NCI-H1105 (cell line): Measurements from ENCODE around the gene SH3BGR.

Experiments used
- DNase-seq: peaks from one replicate; lab custom pipeline; 2025; lab: John Stamatoyannopoulos, UW

SH3BGR gene

DNA sequence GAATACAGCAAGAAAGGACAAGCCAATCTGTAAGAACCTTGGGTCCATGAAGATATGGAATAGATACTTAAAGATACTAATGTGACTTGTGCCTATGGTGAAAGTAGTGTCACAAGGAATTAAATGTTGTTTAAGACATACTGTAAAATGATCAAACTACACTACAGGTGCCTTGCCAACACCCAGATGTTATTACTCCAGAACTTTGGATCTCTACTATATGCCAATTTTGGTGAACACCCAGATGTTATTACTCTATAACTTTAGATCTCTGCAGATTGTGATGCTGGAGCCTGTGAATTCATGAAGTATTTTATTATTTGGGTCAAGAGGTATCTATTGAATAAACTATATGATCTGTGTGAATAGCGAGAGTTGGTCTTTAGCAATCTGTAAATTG lies 101.1 kb downstream of the SH3BGR start:
- DNase-seq = no peak

DNA sequence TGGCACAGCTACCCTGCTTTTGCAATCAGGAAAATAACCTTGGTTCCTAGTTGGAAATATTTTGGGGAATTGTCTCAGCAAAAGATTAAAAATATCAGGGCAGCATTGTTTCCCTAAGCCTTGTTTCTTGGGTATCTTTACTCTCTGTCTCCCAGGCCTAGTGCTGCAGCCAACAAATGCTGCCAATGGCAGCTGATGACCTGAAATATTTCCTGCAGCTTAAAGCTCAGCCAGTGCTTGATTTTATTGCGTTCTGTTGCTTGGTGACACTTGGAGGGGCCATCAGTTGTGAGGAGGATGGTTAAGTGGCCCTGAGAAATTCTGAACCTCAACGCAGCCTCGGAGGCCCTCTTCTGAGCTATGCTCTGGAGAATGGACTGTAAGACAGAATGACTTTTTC lies 101.6 kb downstream of the SH3BGR start:
- no peak for DNase-seq

DNA sequence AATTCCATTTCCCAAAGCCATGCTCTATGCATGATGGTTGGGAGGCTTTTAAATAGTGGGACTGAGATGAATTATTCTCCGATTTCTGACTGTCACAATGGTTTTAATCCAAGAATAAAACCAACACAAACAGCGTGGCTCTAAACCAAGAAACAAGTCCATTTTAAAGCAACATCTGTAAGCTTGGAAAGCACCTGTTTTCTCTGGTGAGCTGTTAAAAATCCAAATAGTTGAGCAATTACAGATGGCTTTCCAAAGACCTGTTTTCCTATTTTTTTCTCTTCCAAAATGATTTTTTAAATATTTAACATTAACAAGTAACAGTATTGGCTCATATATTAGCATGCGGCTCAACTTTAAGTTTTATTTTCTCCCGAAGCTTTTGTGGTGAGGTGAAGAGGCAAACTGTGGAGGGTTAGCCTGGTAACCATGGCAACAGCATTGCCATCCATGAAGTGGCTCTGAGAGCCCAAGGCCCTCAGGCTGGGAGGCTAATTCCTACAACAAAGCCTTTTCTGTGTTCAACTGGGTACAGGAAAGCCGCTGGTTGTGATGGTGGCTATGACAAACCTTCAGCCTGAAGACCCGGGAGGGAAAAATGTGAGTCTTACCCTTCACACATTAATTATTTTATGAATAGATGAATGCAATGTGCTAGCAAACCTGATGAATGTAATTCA lies 104.3 kb downstream of the SH3BGR start:
- peak; percentile 86 for DNase-seq

DNA sequence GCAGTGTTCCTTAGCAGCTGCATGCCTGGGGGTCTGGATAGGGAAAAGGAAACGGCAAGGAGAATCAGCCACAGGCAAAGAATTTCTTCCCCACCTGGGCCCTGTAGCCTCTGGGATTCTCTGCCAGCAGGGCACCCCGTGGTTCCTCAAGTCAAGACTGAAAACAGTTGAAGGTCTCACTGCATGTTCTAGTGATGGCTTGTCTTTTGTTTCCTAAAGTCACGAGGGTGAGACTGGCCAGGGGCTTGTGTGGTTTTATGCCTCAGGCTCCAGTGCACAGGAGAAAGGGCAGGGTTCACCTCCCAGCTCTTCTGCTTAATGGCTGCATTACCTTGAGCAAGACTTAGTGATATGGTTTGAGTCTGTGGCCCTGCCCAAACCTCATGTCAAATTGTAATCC lies 107.7 kb downstream of the SH3BGR start:
- no peak for DNase-seq

DNA sequence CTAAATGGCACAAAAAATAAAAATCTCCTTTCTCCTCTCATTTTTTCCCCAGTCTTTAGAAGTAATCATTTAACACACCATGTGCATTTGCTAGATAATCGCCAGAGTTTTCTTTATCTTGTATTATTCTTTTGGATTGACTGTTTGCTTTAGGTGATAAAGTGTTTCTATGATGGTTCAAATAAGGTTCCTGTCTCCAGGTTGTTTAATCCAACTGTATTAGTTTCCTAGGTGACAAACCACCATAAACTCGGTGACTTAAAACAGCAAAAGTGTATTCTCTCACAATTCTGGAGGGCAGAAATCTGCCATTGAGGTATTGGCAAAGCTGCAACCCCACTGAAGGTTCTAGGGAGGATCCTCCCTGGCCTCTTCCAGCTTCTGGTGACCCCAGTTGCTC lies 109.4 kb downstream of the SH3BGR start:
- DNase-seq = no peak

DNA sequence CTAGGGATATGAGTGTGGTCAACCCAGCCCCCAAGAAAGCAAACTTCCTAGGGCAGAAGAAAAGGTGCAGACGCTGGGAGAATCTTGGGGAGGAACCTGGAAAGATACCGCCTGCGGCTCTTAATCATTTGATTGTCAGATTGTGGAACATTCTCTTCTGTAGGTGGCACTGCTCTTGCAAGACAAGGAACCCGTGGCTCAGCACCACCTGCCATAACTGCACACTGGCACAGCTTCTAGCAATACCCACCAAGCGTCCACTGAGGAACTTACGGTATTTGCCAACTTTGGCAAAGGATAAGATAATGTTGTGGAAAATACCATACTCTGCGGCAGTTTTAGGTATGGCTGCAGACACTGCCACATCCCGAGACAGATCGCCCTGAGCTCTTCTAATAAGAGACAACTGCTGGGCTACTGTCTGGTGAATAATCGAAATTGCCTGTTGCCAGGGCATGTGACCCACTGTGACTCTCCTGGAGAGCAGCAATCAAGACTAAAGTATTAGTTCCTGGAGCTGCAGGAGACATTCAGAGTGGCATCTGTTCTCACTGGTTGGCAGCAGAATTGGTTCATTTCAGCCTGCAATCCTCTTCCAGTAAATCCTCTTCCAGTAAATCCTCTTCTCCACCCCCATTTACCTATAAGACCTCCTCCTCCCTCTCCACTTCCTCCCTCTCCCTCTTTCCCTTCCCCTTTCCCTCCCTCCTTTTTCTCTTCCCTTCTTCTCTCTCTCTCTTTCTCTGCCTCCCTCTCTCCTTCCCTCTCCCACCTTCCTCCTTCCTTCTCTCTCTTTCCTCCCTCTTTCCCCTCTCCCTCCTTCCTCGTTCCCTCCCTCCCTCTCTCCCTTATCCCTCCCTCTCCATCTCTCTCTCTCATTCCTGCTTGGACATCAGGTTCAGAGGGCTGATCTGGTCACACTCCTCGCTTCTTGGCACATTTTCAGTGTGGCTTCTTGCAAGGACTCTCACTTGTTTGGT lies 111.3 kb downstream of the SH3BGR start:
- DNase-seq = no peak

DNA sequence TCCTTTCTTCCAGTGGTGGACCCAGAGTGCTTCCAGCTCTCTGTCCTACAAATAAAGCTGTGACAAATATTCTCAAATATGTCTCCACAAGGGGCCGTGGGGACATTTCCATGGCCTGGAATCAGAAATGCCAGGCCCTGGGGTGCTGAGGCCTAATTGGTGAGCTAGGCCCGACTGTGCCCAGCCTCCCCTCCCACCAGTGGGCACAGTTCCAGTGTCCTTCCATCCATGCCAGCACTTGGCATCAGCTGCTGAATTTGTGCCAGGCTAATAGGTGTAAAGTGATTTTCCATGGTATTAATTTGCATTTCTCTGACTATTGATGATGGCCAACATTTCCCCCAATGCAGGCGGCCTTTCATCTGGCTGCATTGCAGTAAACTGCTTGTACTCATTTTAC lies 112.4 kb downstream of the SH3BGR start:
- DNase-seq = peak; percentile 72
